Endothelial cell of umbilical vein (primary cell): ENCODE data around the gene CASK. TPM values are rescaled to one million over a fixed set of nuclear protein-coding genes. Genes with fewer than 3 reads are reported as not detected.

ENCODE experiments used
- BruUV-seq: library from RNA; stranded (reverse); fragments of 400-500 nt; replicated peaks from 2 replicates; lab custom pipeline; 2021; lab: Mats Ljungman, UMichigan
- CTCF ChIA-PET: fragments of 300-600, 350-600 bp; sonication (Branson Sonifier 250); formaldehyde crosslinking; loops from one replicate; lab custom pipeline; 2021; ENCODE audit warnings: antibody characterized with exemption, inconsistent platforms; lab: Charles Lee
- POLR2A ChIA-PET: fragments of 300-600, 350-600 bp; sonication (Branson Sonifier 250); formaldehyde crosslinking; loops from one replicate; lab custom pipeline; 2021; ENCODE audit warnings: antibody characterized with exemption, inconsistent platforms; lab: Charles Lee
- DNase-seq: peaks from one replicate; pipeline ENCODE4 v3.0.0-alpha.2; 2011; ENCODE audit warnings: low read depth, low spot score
- FAIRE-seq: peaks from 2 replicates; lab custom pipeline; 2011; peaks lifted over from hg19 to GRCh38; lab: Jason Lieb, UNC
- H2AFZ ChIP-seq: 2 replicates; pipeline ENCODE4 v1.6.0; 2012; ENCODE audit warnings: low read depth, low read length, control low read depth, inconsistent platforms
- H3K27ac ChIP-seq: 2 replicates; pipeline ENCODE4 v1.5.1; 2011; ENCODE audit warnings: low read depth, mild to moderate bottlenecking, control low read depth, low read length, moderate library complexity; ENCODE audit not compliant: insufficient read depth
- H3K27me3 ChIP-seq, 2 experiments: 2 replicates each; pipeline versions ENCODE4 v1.6.0 to v1.6.1; 2011; ENCODE audit warnings: low read length in 2 of 2, mixed read lengths in 1 of 2; ENCODE audit not compliant: control insufficient read depth in 2 of 2, insufficient read depth in 2 of 2
- H3K36me3 ChIP-seq, 2 experiments: 2 replicates in 1 of 2; 3 replicates in 1 of 2; pipeline ENCODE4 v1.5.1; 2011; ENCODE audit warnings: low read length in 2 of 2, mild to moderate bottlenecking in 1 of 2, moderate library complexity in 1 of 2; ENCODE audit not compliant: control insufficient read depth in 2 of 2, insufficient read depth in 2 of 2; ENCODE audit errors: extremely low read depth in 1 of 2
- H3K4me1 ChIP-seq: 3 replicates; pipeline ENCODE4 v1.5.1; 2011; ENCODE audit warnings: mild to moderate bottlenecking, low read length; ENCODE audit not compliant: control insufficient read depth, insufficient read depth; ENCODE audit errors: extremely low read depth
- H3K4me2 ChIP-seq: 2 replicates; pipeline ENCODE4 v1.6.1; 2011; ENCODE audit warnings: low read length, control low read depth, mixed read lengths; ENCODE audit not compliant: insufficient read depth
- H3K4me3 ChIP-seq, 3 experiments: fragments of 200-600 bp in 1 of 3; sonication (generic), shearing (Covaris generic) in 1 of 3; replicated peaks in 1 of 3; 2 replicates each; pipeline ENCODE4 v1.5.1; 2011 to 2016; ENCODE audit warnings: control low read depth in 3 of 3, low read length in 3 of 3, mild to moderate bottlenecking in 2 of 3, inconsistent platforms in 1 of 3, low read depth in 1 of 3, moderate library complexity in 1 of 3; ENCODE audit not compliant: insufficient read depth in 1 of 3
- H3K79me2 ChIP-seq: 2 replicates; pipeline ENCODE4 v1.6.0; 2012; ENCODE audit warnings: low read length, inconsistent platforms; ENCODE audit not compliant: control insufficient read depth, insufficient read depth
- H3K9ac ChIP-seq: replicated peaks from 2 replicates; pipeline ENCODE3; 2011; ENCODE audit warnings: low read length, control low read depth; ENCODE audit not compliant: insufficient read depth; ENCODE audit errors: extremely low read depth
- H3K9me1 ChIP-seq: replicated peaks from 3 replicates; pipeline ENCODE4 v1.6.0; 2011; ENCODE audit warnings: mild to moderate bottlenecking, low read length; ENCODE audit not compliant: control insufficient read depth, insufficient read depth; ENCODE audit errors: extremely low read depth
- H3K9me3 ChIP-seq: replicated peaks from 2 replicates; pipeline ENCODE4 v1.5.1; 2012; ENCODE audit warnings: low read length, inconsistent platforms; ENCODE audit not compliant: control insufficient read depth, insufficient read depth
- H4K20me1 ChIP-seq: replicated peaks from 2 replicates; pipeline ENCODE3; 2011; ENCODE audit warnings: mild to moderate bottlenecking, low read length; ENCODE audit not compliant: control insufficient read depth, insufficient read depth; ENCODE audit errors: extremely low read depth
- EZH2 ChIP-seq: IDR thresholded peaks from 2 replicates; pipeline ENCODE4 v1.6.1; 2012; ENCODE audit warnings: borderline replicate concordance, low read depth, mild to moderate bottlenecking, moderate library complexity, low read length, inconsistent platforms; ENCODE audit not compliant: severe bottlenecking
- FOS ChIP-seq: IDR thresholded peaks from 2 replicates; pipeline ENCODE4 v1.6.1; 2011; ENCODE audit warnings: mild to moderate bottlenecking, low read length, moderate library complexity, borderline replicate concordance; ENCODE audit not compliant: insufficient read depth
- GATA2 ChIP-seq: IDR thresholded peaks from 2 replicates; pipeline ENCODE4 v1.7.0; 2011; ENCODE audit warnings: low read depth, mild to moderate bottlenecking, moderate library complexity, mixed read lengths, low read length; ENCODE audit not compliant: insufficient read length, insufficient read depth
- JUN ChIP-seq: IDR thresholded peaks from 2 replicates; pipeline ENCODE4 v1.6.1; 2011; ENCODE audit warnings: borderline replicate concordance, low read depth; ENCODE audit not compliant: insufficient read length, insufficient read depth
- MYC ChIP-seq: IDR thresholded peaks from one replicate; pipeline ENCODE4 v1.6.1; 2011; ENCODE audit warnings: mild to moderate bottlenecking, low read depth, low read length
- POLR2A ChIP-seq: IDR thresholded peaks from 2 replicates; pipeline ENCODE4 v1.6.1; 2012; ENCODE audit warnings: low read depth, mild to moderate bottlenecking, control low read depth, low read length
- POLR2AphosphoS5 ChIP-seq: IDR thresholded peaks from 2 replicates; pipeline ENCODE4 v1.6.1; 2012; ENCODE audit warnings: low read depth, mild to moderate bottlenecking, control low read depth, low read length, moderate library complexity; ENCODE audit not compliant: insufficient read depth
- dilution Hi-C: fragments of 300-500 bp; cut with MboI; formaldehyde crosslinking; loops from one replicate; pipeline ENCODE4 v1.15.0; 2019; ENCODE audit warnings: low sequenced_read_pairs; ENCODE audit not compliant: extremely low pct_ligation_motif_present
- intact Hi-C: fragments of 100-400 bp; cut with micrococcal nuclease; formaldehyde crosslinking; loops from one replicate; pipeline ENCODE4 v1.10.0; 2022
- polyA plus RNA-seq, 4 experiments: library from polyadenylated mRNA; depleted of rRNA in 3 of 4; stranded (reverse) in 3 of 4; unstranded in 1 of 4; fragments of >200 nt; gene quantifications; 2 replicates each; pipeline versions ENCODE4 v1.2.1 to v1.2.3, GENCODE V29; 2011 to 2012; ENCODE audit warnings: missing spikeins in 1 of 4
- total RNA-seq: library from RNA; stranded (reverse); gene quantifications from 2 replicates; pipeline ENCODE4 v1.2.3, GENCODE V29; 2021
- TF ChIP-seq, protein P1 (sequence below): IDR thresholded peaks from 2 replicates; pipeline ENCODE4 v1.6.1; 2011; ENCODE audit not compliant: insufficient read depth, insufficient read length
- TF ChIP-seq, protein P2 (sequence below), 2 donors: IDR thresholded peaks; 1 replicate in 1 of 2; 2 replicates in 1 of 2; pipeline ENCODE4 v1.5.1; 2011; ENCODE audit warnings: low read length in 2 of 2, mild to moderate bottlenecking in 2 of 2, moderate library complexity in 2 of 2, control low read depth in 1 of 2, inconsistent platforms in 1 of 2, low read depth in 1 of 2; ENCODE audit not compliant: insufficient read depth in 1 of 2; ENCODE audit errors: extremely low read depth in 1 of 2

Gene CASK
- total and polyA plus RNA-seq, 2 donors (not counting 3 experiments of a cell fraction or from before 2014, with no cell fraction given) = 6.4 to 30.4 TPM

GRCh38 chrX:41541386-41541785, 382.0 kb downstream of the CASK start:
- Histone ChIP-seq H3K36me3 (no peaks in the 10 kb centered on the region), H3K9me3 (no peaks in the 10 kb centered on the region), H3K27me3 (no peaks in the 10 kb centered on the region), H3K27ac (no peak overlapping the region), H3K4me2 (no peak overlapping the region), H3K4me3 (no peak overlapping the region), H3K4me1 (no peaks in the 10 kb centered on the region), H3K9me1 (no peaks in the 10 kb centered on the region), H3K9ac (no peak overlapping the region), H2AFZ (no peak overlapping the region), H4K20me1 (no peaks in the 10 kb centered on the region), H3K79me2 (no peaks in the 10 kb centered on the region)
- TF ChIP-seq JUN (no peak), FOS (no peak)
- dilution Hi-C loops = no loop called here
- ChIA-PET CTCF (no interaction called here), POLR2A (no interaction called here)
- FAIRE-seq (no peak), DNase-seq (no peak)
- intact Hi-C loops = no loop called here
- BruUV-seq = no TSS peak

DNA sequence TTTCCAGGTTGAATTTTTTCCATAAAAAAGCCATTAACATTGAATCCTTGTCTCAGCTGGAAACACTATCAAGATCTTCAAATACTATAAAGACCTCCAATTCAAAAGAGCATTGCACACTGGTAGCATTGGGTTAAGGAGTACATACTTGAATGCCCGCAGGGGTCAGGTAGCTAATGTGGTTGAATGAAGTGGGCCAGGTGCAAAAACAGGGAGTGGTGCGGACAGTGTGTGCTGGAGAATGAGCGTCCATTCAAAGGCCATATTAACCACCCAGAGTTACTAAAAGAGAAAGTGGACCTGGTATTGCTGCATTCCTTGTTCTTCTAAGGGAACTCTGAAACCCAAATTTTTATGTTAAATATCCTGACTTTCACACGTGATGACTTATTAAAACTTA, 384.6 kb downstream of the CASK start:
- Histone ChIP-seq H3K27me3 (no peaks in the 10 kb centered on the region), H3K4me2 (no peak overlapping the region), H3K4me3 (no peak overlapping the region), H3K9ac (no peak overlapping the region), H3K9me1 (no peaks in the 10 kb centered on the region), H2AFZ (no peak overlapping the region), H3K79me2 (no peaks in the 10 kb centered on the region), H3K27ac (no peak overlapping the region), H3K4me1 (no peaks in the 10 kb centered on the region), H3K36me3 (no peaks in the 10 kb centered on the region), H3K9me3 (no peaks in the 10 kb centered on the region), H4K20me1 (no peaks in the 10 kb centered on the region)
- ChIA-PET CTCF (no interaction called here), POLR2A (no interaction called here)
- BruUV-seq = no TSS peak
- TF ChIP-seq MYC (no peak), POLR2A (no peak), POLR2AphosphoS5 (no peak), GATA2 (no peak), EZH2 (no peak), FOS (no peak), JUN (no peak)
- TF ChIP-seq, protein P1, sequence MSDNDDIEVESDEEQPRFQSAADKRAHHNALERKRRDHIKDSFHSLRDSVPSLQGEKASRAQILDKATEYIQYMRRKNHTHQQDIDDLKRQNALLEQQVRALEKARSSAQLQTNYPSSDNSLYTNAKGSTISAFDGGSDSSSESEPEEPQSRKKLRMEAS = no peak
- TF ChIP-seq, protein P2, sequence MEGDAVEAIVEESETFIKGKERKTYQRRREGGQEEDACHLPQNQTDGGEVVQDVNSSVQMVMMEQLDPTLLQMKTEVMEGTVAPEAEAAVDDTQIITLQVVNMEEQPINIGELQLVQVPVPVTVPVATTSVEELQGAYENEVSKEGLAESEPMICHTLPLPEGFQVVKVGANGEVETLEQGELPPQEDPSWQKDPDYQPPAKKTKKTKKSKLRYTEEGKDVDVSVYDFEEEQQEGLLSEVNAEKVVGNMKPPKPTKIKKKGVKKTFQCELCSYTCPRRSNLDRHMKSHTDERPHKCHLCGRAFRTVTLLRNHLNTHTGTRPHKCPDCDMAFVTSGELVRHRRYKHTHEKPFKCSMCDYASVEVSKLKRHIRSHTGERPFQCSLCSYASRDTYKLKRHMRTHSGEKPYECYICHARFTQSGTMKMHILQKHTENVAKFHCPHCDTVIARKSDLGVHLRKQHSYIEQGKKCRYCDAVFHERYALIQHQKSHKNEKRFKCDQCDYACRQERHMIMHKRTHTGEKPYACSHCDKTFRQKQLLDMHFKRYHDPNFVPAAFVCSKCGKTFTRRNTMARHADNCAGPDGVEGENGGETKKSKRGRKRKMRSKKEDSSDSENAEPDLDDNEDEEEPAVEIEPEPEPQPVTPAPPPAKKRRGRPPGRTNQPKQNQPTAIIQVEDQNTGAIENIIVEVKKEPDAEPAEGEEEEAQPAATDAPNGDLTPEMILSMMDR (IDR thresholded peaks at IDR 0.05; ENCODE audit: extremely low read depth in 1 of 2, insufficient read depth in 1 of 2, low read depth in 1 of 2, low read length in 2 of 2) = no peak
- no peak for DNase-seq
- intact Hi-C loops = no loop called here
- no peak for FAIRE-seq
- dilution Hi-C loops = no loop called here
